Measurements from ENCODE around the gene PPP6R3. TPM values are rescaled to one million over a fixed set of nuclear protein-coding genes. Genes with fewer than 3 reads are reported as not detected.
A peak's percentile ranks its signal among the peaks of the same experiment; 100 is the strongest.

Gene PPP6R3
- total RNA-seq, 1 experiment from 2014 or later: 138 TPM

DNA sequence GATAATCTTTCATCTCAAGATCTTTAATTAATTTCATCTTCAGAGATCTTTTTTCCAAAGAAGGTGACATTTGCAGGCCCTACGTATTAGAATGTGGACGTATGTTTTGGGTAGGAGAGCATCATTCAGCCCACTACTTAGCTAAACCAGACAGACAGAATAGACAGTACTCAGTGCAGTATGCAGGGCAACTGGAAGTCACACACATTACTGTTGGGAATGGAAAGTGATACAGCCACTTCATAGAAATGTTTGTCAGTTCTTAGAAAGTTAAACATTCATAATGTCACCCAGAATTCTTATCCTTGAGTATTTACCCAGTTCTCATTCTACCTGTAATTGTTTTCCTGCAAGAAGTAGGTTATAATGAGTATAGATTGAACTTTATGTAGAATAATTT, 102.9 kb downstream of the PPP6R3 start:
- Mint-ChIP-seq H3K27me3 (ENCODE audit: low read depth) (no peaks in the 10 kb centered on the region), H3K9me3 (no peaks in the 10 kb centered on the region), H3K4me1 (no peaks in the 10 kb centered on the region), H3K27ac (peak overlapping the region in 1 of 3 experiments; percentile 20; a peak in 1 of 7 replicates), H3K4me3 (no peak overlapping the region), H3K36me3 (ENCODE audit: insufficient read depth in 1 of 3, low read depth in 3 of 3) (peaks cover 34 to 84% (median 77%) of the 10 kb centered on the region in 3 experiments; a peak in 6 of 7 replicates)
- no peaks in the 10 kb centered on the region for H3K79me1 ChIP-seq (ENCODE audit: insufficient read depth, low read depth, low read length, poor library complexity, severe bottlenecking)
- H3K27me3 ChIP-seq (ENCODE audit: insufficient read depth, low read length): no peaks in the 10 kb centered on the region
- no peak overlapping the region for H2AK5ac ChIP-seq (ENCODE audit: insufficient read length, low read length)
- no peak overlapping the region for H3K9ac ChIP-seq (ENCODE audit: extremely low read depth, insufficient read length, low read length)
- no CpG with 5 or more reads among the region's 2 CpGs for WGBS (ENCODE audit: extremely low coverage, insufficient read length, low lambda C conversion rate)
- no peak overlapping the region for H3K56ac ChIP-seq (ENCODE audit: insufficient read length, low read depth, low read length)
- no peak overlapping the region for H3K27ac ChIP-seq (ENCODE audit: insufficient read length, low read depth, low read length)
- no peak overlapping the region for H4K8ac ChIP-seq (replicated peaks; ENCODE audit: insufficient read length, low read depth, low read length)
- H2BK15ac ChIP-seq (ENCODE audit: low read depth, low read length): no peak overlapping the region
- H3K14ac ChIP-seq (ENCODE audit: insufficient read depth, low read length): no peak overlapping the region
- H4K20me1 ChIP-seq (ENCODE audit: control insufficient read depth, insufficient read depth, insufficient read length): peaks cover 2% of the 10 kb centered on the region
- no peak overlapping the region for H3K18ac ChIP-seq (ENCODE audit: insufficient read length, low read depth, low read length)
- TF ChIP-seq, protein P1, sequence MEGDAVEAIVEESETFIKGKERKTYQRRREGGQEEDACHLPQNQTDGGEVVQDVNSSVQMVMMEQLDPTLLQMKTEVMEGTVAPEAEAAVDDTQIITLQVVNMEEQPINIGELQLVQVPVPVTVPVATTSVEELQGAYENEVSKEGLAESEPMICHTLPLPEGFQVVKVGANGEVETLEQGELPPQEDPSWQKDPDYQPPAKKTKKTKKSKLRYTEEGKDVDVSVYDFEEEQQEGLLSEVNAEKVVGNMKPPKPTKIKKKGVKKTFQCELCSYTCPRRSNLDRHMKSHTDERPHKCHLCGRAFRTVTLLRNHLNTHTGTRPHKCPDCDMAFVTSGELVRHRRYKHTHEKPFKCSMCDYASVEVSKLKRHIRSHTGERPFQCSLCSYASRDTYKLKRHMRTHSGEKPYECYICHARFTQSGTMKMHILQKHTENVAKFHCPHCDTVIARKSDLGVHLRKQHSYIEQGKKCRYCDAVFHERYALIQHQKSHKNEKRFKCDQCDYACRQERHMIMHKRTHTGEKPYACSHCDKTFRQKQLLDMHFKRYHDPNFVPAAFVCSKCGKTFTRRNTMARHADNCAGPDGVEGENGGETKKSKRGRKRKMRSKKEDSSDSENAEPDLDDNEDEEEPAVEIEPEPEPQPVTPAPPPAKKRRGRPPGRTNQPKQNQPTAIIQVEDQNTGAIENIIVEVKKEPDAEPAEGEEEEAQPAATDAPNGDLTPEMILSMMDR (conservative IDR thresholded peaks at IDR 0.05): no peak
- H3K79me2 ChIP-seq (ENCODE audit: insufficient read depth, low read length): no peaks in the 10 kb centered on the region
- no peaks in the 10 kb centered on the region for H3K4me1 ChIP-seq (ENCODE audit: insufficient read depth, low read length)
- H3K4ac ChIP-seq (ENCODE audit: low read depth, low read length): no peak overlapping the region
- no peak overlapping the region for H2BK5ac ChIP-seq (ENCODE audit: insufficient read length, low read length)
- no peak overlapping the region for H2BK20ac ChIP-seq (ENCODE audit: low read depth, low read length, poor library complexity, severe bottlenecking)
- no peak overlapping the region for H2AFZ ChIP-seq (ENCODE audit: low read length)
- no peak overlapping the region for H4K91ac ChIP-seq (ENCODE audit: insufficient read length, low read depth, low read length)
- H3K4me2 ChIP-seq (ENCODE audit: insufficient read depth, insufficient read length, low read length): no peak overlapping the region
- no peaks in the 10 kb centered on the region for H3K9me3 ChIP-seq (ENCODE audit: control insufficient read depth, low read depth, low read length)
- H4K5ac ChIP-seq (ENCODE audit: insufficient read length, low read depth, low read length): no peak overlapping the region
- H3K23me2 ChIP-seq (ENCODE audit: insufficient read length, low read depth, low read length, poor library complexity, severe bottlenecking): no peaks in the 10 kb centered on the region
- H2BK12ac ChIP-seq (ENCODE audit: insufficient read length, low read depth, low read length): no peak overlapping the region
- no peak overlapping the region for H3T11ph ChIP-seq (ENCODE audit: low read length)
- H2BK120ac ChIP-seq (ENCODE audit: low read depth, low read length, poor library complexity, severe bottlenecking): no peak overlapping the region
- H3K23ac ChIP-seq (ENCODE audit: insufficient read length, low read depth, low read length): no peak overlapping the region
- no peak for DNase-seq

Data from H9 (cell line).